Measurements from ENCODE around the gene SMYD3. TPM values are rescaled to one million over a fixed set of nuclear protein-coding genes. Genes with fewer than 3 reads are reported as not detected.

SMYD3 gene
- total and polyA plus RNA-seq, 10 of the 15 experiments (the other 5 are each of a cell fraction or from before 2014, with no cell fraction given), result 18.3 to 54.0 (median 24.8) TPM

DNA sequence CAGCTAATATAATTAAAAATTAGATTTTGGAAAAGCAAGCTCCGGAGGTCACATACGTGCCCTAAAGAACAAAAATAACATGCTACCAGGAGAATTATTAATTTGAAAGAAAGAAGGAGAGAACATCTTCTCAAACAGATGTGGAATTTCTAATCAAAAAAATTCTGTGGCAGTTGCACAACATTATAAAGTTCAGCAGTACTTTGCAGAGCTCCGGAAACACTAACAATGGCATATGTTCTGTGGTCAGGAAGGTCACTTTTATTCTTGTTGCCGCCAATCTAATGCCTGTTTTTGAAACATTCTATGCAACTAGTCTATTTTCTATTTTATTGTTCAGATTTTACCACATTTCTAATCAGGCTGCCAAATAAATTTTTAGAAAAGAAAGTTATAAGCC lies 186.8 kb downstream of the SMYD3 start:
- Histone ChIP-seq H3K9ac (ENCODE audit: control insufficient read depth, insufficient read depth, low read length) (no peak overlapping the region), H3K4me2 (ENCODE audit: control insufficient read depth, insufficient read depth) (no peak overlapping the region), H3K4me1 (ENCODE audit: control insufficient read depth, insufficient read depth, low read length) (no peaks in the 10 kb centered on the region), H3K4me3 (no peak overlapping the region), H3K9me3 (replicated peaks; ENCODE audit: control insufficient read depth, insufficient read depth, low read length) (no peaks in the 10 kb centered on the region), H3K36me3 (ENCODE audit: control insufficient read depth in 2 of 2, insufficient read depth in 2 of 2, low read length in 1 of 2) (no peaks in the 10 kb centered on the region), H3K27me3 (replicated peaks in 1 of 2; ENCODE audit: control insufficient read depth in 2 of 2, insufficient read depth in 2 of 2, low read length in 1 of 2) (no peaks in the 10 kb centered on the region), H4K20me1 (ENCODE audit: control insufficient read depth, insufficient read depth) (no peaks in the 10 kb centered on the region), H3K27ac (ENCODE audit: control insufficient read depth, insufficient read depth) (no peak overlapping the region), H3K79me2 (ENCODE audit: control insufficient read depth, insufficient read depth, low read length) (no peaks in the 10 kb centered on the region), H2AFZ (ENCODE audit: control insufficient read depth, low read depth, low read length) (no peak overlapping the region)
- ChIA-PET SMC1A (ENCODE audit: uncharacterized antibody, unreplicated experiment) (no interaction called here), CTCF (interaction anchor here (0.8 kb wide), 2 partner anchors 57 to 136 kb away, joined by 3 read pairs; no protein-coding TSS in a partner anchor), RAD21 (ENCODE audit: unreplicated experiment) (no interaction called here), POLR2A (no interaction called here)
- TF ChIP-seq SREBF2 (IDR thresholded peaks at IDR 0.05; ENCODE audit: low read length) (no peak), SMAD1 (IDR thresholded peaks at IDR 0.05; ENCODE audit: low read depth, partially characterized antibody) (no peak), IRF4 (IDR thresholded peaks at IDR 0.05; ENCODE audit: low read depth, low read length) (no peak), ZNF592 (IDR thresholded peaks at IDR 0.05) (no peak), CHD2 (IDR thresholded peaks at IDR 0.05; ENCODE audit: borderline replicate concordance, low read depth, low read length) (no peak), MTA3 (IDR thresholded peaks at IDR 0.05; ENCODE audit: borderline replicate concordance, low read length) (no peak), ZNF207 (IDR thresholded peaks at IDR 0.05; ENCODE audit: borderline replicate concordance) (no peak), SIX5 (IDR thresholded peaks at IDR 0.05; ENCODE audit: low read depth, low read length, severe bottlenecking) (no peak), MLLT1 (IDR thresholded peaks at IDR 0.05) (no peak), ZZZ3 (IDR thresholded peaks at IDR 0.05; ENCODE audit: control insufficient read depth, insufficient read length, low read depth) (no peak), MYB (IDR thresholded peaks at IDR 0.05; ENCODE audit: borderline replicate concordance, low read depth, low read length) (no peak), ZSCAN29 (IDR thresholded peaks at IDR 0.05) (no peak), PAX8 (IDR thresholded peaks at IDR 0.05) (no peak), YBX1 (IDR thresholded peaks at IDR 0.05) (no peak), PKNOX1 (IDR thresholded peaks at IDR 0.05) (no peak), DPF2 (IDR thresholded peaks at IDR 0.05) (no peak), PAX5 (IDR thresholded peaks at IDR 0.05; ENCODE audit: borderline replicate concordance, low read depth, low read length) (no peak), JUNB (IDR thresholded peaks at IDR 0.05) (no peak)
- TF ChIP-seq, protein P1, sequence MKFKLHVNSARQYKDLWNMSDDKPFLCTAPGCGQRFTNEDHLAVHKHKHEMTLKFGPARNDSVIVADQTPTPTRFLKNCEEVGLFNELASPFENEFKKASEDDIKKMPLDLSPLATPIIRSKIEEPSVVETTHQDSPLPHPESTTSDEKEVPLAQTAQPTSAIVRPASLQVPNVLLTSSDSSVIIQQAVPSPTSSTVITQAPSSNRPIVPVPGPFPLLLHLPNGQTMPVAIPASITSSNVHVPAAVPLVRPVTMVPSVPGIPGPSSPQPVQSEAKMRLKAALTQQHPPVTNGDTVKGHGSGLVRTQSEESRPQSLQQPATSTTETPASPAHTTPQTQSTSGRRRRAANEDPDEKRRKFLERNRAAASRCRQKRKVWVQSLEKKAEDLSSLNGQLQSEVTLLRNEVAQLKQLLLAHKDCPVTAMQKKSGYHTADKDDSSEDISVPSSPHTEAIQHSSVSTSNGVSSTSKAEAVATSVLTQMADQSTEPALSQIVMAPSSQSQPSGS (IDR thresholded peaks at IDR 0.05; ENCODE audit: low read length), result no peak
- no peak for FAIRE-seq
- no TSS peak for BruUV-seq (replicated peaks)
- no peak for ATAC-seq
- in situ Hi-C loops (cut with MboI), result no loop called here
- WGBS (ENCODE audit: insufficient coverage, insufficient replicate concordance, low lambda C conversion rate, missing lambda C conversion rate), result 75% methylated on average over 4 of the region's 4 CpGs
- no peak for DNase-seq (ENCODE audit: low read depth, low spot score)
- intact Hi-C loops (cut with micrococcal nuclease; ENCODE audit: unreplicated experiment), result no loop called here
